WTC11 (cell line): ENCODE measurements around the gene CXCR3. TPM values are rescaled to one million over a fixed set of nuclear protein-coding genes. Genes with fewer than 3 reads are reported as not detected.

Experiments
- ATAC-seq: fragments of 200-7000 bp; cut with Tn5 transposase; 2 replicates; pipeline ENCODE4 v1.10.0; 2021; ENCODE audit warnings: mild to moderate bottlenecking, moderate library complexity
- CTCF ChIA-PET: fragments of 300-600 bp; sonication (Branson Sonifier 250); formaldehyde crosslinking; loops from one replicate; lab custom pipeline; 2021; ENCODE audit warnings: antibody characterized with exemption; lab: Charles Lee
- POLR2A ChIA-PET: fragments of 350-600 bp; sonication (Branson Sonifier 250); formaldehyde crosslinking; loops from one replicate; lab custom pipeline; 2021; ENCODE audit warnings: antibody characterized with exemption; lab: Charles Lee
- DNase-seq: peaks from one replicate; pipeline ENCODE4 v3.0.0; 2021; ENCODE audit warnings: low spot score
- H3K27ac Mint-ChIP-seq: 2 replicates; pipeline ENCODE4 v1.8.0; 2021; ENCODE audit warnings: mixed read lengths
- H3K27me3 Mint-ChIP-seq: 2 replicates; pipeline ENCODE4 v1.8.0; 2021; ENCODE audit warnings: low read depth, mild to moderate bottlenecking, moderate library complexity, mixed read lengths
- H3K36me3 Mint-ChIP-seq: 2 replicates; pipeline ENCODE4 v1.8.0; 2021; ENCODE audit warnings: mixed read lengths
- H3K4me1 Mint-ChIP-seq: 2 replicates; pipeline ENCODE4 v1.8.0; 2022; ENCODE audit warnings: mixed read lengths
- H3K4me3 Mint-ChIP-seq: 2 replicates; pipeline ENCODE4 v1.8.0; 2021; ENCODE audit warnings: mild to moderate bottlenecking, moderate library complexity, mixed read lengths
- H3K9me3 Mint-ChIP-seq: 2 replicates; pipeline ENCODE4 v1.8.0; 2021; ENCODE audit warnings: mixed read lengths
- EMX1 ChIP-seq: fragments of 250-450 bp; sonication (Bioruptor Pico); IDR thresholded peaks from 2 replicates; pipeline ENCODE4 v1.8.0; 2021; ENCODE audit warnings: mild to moderate bottlenecking
- GTF2I ChIP-seq: fragments of 250-450 bp; sonication (Bioruptor Pico); conservative IDR thresholded peaks from 2 replicates; pipeline ENCODE4 v1.4.0; 2021; ENCODE audit warnings: mild to moderate bottlenecking
- JUN ChIP-seq: sonication (generic); formaldehyde crosslinking; IDR thresholded peaks from 2 replicates; pipeline ENCODE4 v1.8.0; 2023; ENCODE audit warnings: mild to moderate bottlenecking, missing genetic modification reagents
- KAT7 ChIP-seq: sonication (generic); formaldehyde crosslinking; IDR thresholded peaks from 2 replicates; pipeline ENCODE4 v1.8.1; 2023; ENCODE audit warnings: missing genetic modification reagents, mild to moderate bottlenecking, borderline replicate concordance
- NFE2L1 ChIP-seq: sonication (generic); formaldehyde crosslinking; IDR thresholded peaks from 2 replicates; pipeline ENCODE4 v1.8.1; 2023; ENCODE audit warnings: missing genetic modification reagents
- ZNF317 ChIP-seq: sonication (generic); formaldehyde crosslinking; IDR thresholded peaks from 2 replicates; pipeline ENCODE4 v1.8.1; 2023; ENCODE audit warnings: low read depth, mild to moderate bottlenecking, moderate library complexity, missing genetic modification reagents, borderline replicate concordance
- total RNA-seq: library from RNA; stranded (reverse); gene quantifications from 3 replicates; pipeline ENCODE4 v1.2.3, GENCODE V29; 2021
- TF ChIP-seq, protein P1 (sequence below): sonication (generic); formaldehyde crosslinking; IDR thresholded peaks from 2 replicates; pipeline ENCODE4 v1.8.0; 2022; ENCODE audit warnings: mild to moderate bottlenecking, missing genetic modification reagents
- TF ChIP-seq, protein P2 (sequence below): sonication (generic); formaldehyde crosslinking; IDR thresholded peaks from 2 replicates; pipeline ENCODE4 v1.8.1; 2023; ENCODE audit warnings: mild to moderate bottlenecking, missing genetic modification reagents
- TF ChIP-seq, protein P3 (sequence below): sonication (generic); formaldehyde crosslinking; IDR thresholded peaks from 2 replicates; pipeline ENCODE4 v1.8.1; 2022; ENCODE audit warnings: mild to moderate bottlenecking, missing genetic modification reagents, moderate library complexity, borderline replicate concordance
- TF ChIP-seq, protein P4 (sequence below): sonication (generic); formaldehyde crosslinking; IDR thresholded peaks from 2 replicates; pipeline ENCODE4 v1.8.0; 2023; ENCODE audit warnings: missing genetic modification reagents
- TF ChIP-seq, protein P5 (sequence below): fragments of 200-600 bp; IDR thresholded peaks from 2 replicates; pipeline ENCODE4 v1.8.0; 2022; ENCODE audit warnings: antibody characterized with exemption
- TF ChIP-seq, protein P6 (sequence below): fragments of 250-450 bp; sonication (Bioruptor Pico); IDR thresholded peaks from 2 replicates; pipeline ENCODE4 v1.9.0; 2021; ENCODE audit warnings: mild to moderate bottlenecking, borderline replicate concordance

CXCR3 gene
- total RNA-seq, 1 experiment from 2014 or later, result 0.11 TPM

DNA sequence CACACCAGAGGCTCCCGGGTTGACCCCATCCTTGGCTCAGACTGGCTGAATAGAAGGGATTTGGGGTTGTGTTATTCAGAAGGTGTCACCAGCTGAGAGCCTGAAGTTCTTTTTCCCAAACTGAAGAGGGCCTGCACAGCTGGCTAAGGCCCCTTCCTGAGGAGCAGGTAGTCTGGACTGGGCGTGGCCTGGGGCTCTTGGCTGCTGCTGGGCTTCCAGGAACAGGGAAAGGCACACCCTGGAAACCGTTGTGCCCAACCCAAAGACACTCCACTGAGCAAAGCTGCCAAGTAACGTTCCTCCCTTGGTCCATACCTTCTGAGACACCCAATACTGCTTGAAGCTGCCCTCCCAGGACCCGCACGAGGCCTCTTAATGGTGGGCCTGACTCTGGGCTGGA lies 8.3 kb upstream of the CXCR3 start:
- DNase-seq, result no peak

DNA sequence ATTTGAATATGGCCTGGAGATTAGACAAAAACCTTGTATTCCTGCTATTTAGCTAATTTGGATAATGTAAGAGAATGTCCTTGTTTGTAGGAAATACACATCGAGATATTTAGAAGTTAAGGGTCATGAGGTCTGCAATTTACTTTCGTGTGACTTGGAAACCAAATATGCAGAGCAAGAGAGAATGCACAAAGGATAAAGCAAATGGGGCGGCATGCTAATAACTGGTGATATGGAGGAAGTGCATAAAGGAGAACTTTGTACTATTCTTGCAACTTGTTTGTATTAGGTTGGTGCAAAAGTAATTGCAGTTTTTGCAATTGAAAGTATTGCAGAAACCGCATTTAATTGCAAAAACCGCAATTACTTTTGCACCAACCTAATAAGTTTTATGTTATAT lies 7.2 kb upstream of the CXCR3 start:
- no peaks in the 10 kb centered on the region for H3K36me3 Mint-ChIP-seq

More for the DNA sequence above, 8.3 kb upstream of the CXCR3 start:
- TF ChIP-seq, protein P1, sequence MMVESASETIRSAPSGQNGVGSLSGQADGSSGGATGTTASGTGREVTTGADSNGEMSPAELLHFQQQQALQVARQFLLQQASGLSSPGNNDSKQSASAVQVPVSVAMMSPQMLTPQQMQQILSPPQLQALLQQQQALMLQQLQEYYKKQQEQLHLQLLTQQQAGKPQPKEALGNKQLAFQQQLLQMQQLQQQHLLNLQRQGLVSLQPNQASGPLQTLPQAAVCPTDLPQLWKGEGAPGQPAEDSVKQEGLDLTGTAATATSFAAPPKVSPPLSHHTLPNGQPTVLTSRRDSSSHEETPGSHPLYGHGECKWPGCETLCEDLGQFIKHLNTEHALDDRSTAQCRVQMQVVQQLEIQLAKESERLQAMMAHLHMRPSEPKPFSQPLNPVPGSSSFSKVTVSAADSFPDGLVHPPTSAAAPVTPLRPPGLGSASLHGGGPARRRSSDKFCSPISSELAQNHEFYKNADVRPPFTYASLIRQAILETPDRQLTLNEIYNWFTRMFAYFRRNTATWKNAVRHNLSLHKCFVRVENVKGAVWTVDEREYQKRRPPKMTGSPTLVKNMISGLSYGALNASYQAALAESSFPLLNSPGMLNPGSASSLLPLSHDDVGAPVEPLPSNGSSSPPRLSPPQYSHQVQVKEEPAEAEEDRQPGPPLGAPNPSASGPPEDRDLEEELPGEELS (CRISPR knock-in tag), result no peak
- TF ChIP-seq, protein P2, sequence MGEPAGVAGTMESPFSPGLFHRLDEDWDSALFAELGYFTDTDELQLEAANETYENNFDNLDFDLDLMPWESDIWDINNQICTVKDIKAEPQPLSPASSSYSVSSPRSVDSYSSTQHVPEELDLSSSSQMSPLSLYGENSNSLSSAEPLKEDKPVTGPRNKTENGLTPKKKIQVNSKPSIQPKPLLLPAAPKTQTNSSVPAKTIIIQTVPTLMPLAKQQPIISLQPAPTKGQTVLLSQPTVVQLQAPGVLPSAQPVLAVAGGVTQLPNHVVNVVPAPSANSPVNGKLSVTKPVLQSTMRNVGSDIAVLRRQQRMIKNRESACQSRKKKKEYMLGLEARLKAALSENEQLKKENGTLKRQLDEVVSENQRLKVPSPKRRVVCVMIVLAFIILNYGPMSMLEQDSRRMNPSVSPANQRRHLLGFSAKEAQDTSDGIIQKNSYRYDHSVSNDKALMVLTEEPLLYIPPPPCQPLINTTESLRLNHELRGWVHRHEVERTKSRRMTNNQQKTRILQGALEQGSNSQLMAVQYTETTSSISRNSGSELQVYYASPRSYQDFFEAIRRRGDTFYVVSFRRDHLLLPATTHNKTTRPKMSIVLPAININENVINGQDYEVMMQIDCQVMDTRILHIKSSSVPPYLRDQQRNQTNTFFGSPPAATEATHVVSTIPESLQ (CRISPR knock-in tag), result no peak
- TF ChIP-seq, protein P3, sequence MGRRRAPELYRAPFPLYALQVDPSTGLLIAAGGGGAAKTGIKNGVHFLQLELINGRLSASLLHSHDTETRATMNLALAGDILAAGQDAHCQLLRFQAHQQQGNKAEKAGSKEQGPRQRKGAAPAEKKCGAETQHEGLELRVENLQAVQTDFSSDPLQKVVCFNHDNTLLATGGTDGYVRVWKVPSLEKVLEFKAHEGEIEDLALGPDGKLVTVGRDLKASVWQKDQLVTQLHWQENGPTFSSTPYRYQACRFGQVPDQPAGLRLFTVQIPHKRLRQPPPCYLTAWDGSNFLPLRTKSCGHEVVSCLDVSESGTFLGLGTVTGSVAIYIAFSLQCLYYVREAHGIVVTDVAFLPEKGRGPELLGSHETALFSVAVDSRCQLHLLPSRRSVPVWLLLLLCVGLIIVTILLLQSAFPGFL, result no peak
- TF ChIP-seq KAT7 (CRISPR knock-in tag), result no peak
- TF ChIP-seq, protein P4, sequence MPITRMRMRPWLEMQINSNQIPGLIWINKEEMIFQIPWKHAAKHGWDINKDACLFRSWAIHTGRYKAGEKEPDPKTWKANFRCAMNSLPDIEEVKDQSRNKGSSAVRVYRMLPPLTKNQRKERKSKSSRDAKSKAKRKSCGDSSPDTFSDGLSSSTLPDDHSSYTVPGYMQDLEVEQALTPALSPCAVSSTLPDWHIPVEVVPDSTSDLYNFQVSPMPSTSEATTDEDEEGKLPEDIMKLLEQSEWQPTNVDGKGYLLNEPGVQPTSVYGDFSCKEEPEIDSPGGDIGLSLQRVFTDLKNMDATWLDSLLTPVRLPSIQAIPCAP (CRISPR knock-in tag), result no peak
- TF ChIP-seq, protein P5, sequence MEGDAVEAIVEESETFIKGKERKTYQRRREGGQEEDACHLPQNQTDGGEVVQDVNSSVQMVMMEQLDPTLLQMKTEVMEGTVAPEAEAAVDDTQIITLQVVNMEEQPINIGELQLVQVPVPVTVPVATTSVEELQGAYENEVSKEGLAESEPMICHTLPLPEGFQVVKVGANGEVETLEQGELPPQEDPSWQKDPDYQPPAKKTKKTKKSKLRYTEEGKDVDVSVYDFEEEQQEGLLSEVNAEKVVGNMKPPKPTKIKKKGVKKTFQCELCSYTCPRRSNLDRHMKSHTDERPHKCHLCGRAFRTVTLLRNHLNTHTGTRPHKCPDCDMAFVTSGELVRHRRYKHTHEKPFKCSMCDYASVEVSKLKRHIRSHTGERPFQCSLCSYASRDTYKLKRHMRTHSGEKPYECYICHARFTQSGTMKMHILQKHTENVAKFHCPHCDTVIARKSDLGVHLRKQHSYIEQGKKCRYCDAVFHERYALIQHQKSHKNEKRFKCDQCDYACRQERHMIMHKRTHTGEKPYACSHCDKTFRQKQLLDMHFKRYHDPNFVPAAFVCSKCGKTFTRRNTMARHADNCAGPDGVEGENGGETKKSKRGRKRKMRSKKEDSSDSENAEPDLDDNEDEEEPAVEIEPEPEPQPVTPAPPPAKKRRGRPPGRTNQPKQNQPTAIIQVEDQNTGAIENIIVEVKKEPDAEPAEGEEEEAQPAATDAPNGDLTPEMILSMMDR, result no peak
- TF ChIP-seq, all 79 proteins: peak for 0
- no peak for ATAC-seq
- Mint-ChIP-seq H3K36me3 (no peaks in the 10 kb centered on the region), H3K27me3 (no peaks in the 10 kb centered on the region), H3K27ac (no peak overlapping the region), H3K4me1 (no peaks in the 10 kb centered on the region; the same call in 1 of the 2 replicates), H3K9me3 (no peaks in the 10 kb centered on the region), H3K4me3 (no peak overlapping the region)
- CTCF ChIA-PET, result interaction anchor here (1.1 to 1.3 kb wide), 2 partner anchors 26 to 37 kb away, joined by 3 read pairs; no protein-coding TSS in a partner anchor
- POLR2A ChIA-PET, result no interaction called here

More for the DNA sequence above, 7.2 kb upstream of the CXCR3 start:
- no peak for TF ChIP-seq JUN (CRISPR knock-in tag)
- no peak for TF ChIP-seq ZNF317 (CRISPR knock-in tag)
- no peak for TF ChIP-seq GTF2I (CRISPR knock-in tag)
- TF ChIP-seq NFE2L1 (CRISPR knock-in tag), result no peak
- TF ChIP-seq EMX1, result no peak
- TF ChIP-seq, protein P6, sequence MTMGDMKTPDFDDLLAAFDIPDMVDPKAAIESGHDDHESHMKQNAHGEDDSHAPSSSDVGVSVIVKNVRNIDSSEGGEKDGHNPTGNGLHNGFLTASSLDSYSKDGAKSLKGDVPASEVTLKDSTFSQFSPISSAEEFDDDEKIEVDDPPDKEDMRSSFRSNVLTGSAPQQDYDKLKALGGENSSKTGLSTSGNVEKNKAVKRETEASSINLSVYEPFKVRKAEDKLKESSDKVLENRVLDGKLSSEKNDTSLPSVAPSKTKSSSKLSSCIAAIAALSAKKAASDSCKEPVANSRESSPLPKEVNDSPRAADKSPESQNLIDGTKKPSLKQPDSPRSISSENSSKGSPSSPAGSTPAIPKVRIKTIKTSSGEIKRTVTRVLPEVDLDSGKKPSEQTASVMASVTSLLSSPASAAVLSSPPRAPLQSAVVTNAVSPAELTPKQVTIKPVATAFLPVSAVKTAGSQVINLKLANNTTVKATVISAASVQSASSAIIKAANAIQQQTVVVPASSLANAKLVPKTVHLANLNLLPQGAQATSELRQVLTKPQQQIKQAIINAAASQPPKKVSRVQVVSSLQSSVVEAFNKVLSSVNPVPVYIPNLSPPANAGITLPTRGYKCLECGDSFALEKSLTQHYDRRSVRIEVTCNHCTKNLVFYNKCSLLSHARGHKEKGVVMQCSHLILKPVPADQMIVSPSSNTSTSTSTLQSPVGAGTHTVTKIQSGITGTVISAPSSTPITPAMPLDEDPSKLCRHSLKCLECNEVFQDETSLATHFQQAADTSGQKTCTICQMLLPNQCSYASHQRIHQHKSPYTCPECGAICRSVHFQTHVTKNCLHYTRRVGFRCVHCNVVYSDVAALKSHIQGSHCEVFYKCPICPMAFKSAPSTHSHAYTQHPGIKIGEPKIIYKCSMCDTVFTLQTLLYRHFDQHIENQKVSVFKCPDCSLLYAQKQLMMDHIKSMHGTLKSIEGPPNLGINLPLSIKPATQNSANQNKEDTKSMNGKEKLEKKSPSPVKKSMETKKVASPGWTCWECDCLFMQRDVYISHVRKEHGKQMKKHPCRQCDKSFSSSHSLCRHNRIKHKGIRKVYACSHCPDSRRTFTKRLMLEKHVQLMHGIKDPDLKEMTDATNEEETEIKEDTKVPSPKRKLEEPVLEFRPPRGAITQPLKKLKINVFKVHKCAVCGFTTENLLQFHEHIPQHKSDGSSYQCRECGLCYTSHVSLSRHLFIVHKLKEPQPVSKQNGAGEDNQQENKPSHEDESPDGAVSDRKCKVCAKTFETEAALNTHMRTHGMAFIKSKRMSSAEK (CRISPR knock-in tag), result no peak
- TF ChIP-seq, all 79 proteins: peak for 0
- ChIA-PET CTCF (no interaction called here), POLR2A (no interaction called here)
- Mint-ChIP-seq H3K4me3 (no peak overlapping the region), H3K9me3 (no peaks in the 10 kb centered on the region), H3K4me1 (no peaks in the 10 kb centered on the region; the same call in 1 of the 2 replicates), H3K27me3 (no peaks in the 10 kb centered on the region), H3K27ac (no peak overlapping the region)
- no peak for DNase-seq
- ATAC-seq, result no peak
